Activated T-helper 1 cell treated with anti-CD3 and anti-CD28 coated beads, Interleukin-2, amount 50 U/mL, for 16 hours (primary cell): Measurements from ENCODE around the gene RTL10.

Experiments
- DNase-seq, 2 donors: peaks; one replicate each; pipeline ENCODE4 v3.0.0-alpha.2; 2020; ENCODE audit warnings: low read depth in 1 of 2, low spot score in 1 of 2

Gene RTL10, protein sequence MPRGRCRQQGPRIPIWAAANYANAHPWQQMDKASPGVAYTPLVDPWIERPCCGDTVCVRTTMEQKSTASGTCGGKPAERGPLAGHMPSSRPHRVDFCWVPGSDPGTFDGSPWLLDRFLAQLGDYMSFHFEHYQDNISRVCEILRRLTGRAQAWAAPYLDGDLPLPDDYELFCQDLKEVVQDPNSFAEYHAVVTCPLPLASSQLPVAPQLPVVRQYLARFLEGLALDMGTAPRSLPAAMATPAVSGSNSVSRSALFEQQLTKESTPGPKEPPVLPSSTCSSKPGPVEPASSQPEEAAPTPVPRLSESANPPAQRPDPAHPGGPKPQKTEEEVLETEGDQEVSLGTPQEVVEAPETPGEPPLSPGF

GRCh38 chr22:19854778-19855503 is at the start of gene RTL10, which contains the start of gene GNB1L:
RTL10 (minus strand) TSS chr22:19854874; CDS start chr22:19852261, 2,613 bp downstream.
GNB1L (minus strand) TSS chr22:19854874; CDS start chr22:19821355, 33,519 bp downstream.
- peak; percentile 87 to 95 for DNase-seq

DNA sequence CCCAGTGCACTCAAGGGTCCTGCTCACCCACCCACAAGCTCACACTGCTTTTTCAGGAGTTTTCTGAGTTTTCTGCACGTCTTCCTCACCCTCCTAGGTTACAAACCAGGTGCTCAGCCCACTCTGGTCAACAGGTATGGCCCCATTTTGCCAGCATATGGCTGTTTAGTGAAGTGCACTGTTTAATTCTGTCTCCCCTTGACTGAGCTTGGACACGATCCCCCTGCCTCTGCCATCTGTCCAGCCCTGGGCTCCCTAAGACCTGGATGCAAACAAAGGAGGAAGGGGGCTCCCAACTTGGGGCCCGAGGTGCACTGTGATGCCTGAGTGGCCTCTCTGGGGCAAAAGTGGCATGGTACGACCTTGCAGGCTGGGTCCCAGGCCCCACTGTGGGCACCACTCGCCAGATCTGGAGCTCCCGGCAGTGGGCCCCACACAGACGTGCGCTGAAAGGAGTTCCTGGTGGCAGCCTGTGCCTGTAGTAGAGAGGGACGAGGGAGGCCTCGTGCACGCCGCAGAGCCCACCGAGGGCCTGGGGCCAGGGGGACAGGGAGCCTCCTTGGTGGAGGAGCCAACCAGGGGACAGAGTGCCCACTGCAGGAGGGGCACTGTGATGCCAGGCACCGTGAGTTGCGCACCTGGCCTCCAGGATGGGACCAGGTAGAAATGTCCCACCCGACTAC is 49.6 kb upstream of the RTL10 start:
- DNase-seq: no peak

DNA sequence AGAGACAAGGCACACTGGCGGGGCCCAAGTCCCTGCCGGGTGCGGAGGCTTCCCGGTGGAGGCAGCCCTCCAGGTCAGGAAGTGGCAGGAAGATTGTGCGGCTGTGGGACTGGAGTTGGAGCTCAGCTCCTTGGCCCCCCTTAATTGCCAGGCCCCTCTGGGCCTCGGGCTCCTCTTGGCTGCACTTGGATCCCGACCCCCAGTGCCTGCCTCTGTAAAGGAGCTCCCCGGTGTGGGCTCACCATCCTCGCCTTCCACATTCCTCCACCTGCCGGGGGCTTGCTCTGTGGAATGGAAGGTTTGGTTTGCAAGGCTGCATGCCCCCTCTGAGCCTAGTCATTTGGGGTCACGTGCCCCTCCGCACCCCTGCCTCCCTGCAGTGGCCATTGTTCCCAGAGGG is 48.8 kb upstream of the RTL10 start:
- DNase-seq: no peak

DNA sequence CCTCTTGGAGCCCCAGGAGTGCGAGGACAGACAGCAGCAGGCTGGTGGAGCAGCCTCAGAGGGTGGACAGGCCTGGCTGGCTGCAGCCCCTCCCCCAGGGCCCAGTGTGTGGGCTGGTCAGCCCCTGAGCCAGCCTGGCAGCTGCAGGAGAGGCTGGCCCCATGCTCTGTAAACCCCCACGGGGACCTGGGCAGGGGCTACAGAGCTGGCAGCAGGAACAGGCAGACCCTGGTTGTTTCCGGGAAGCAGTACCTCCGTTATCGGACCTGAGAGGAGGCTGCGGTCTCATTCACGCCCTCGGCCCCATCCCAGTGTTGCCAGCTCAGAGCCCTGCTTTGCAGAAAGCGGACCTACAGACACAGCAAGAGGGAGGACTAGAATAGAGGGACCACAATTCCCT is 48.4 kb upstream of the RTL10 start:
- no peak for DNase-seq

DNA sequence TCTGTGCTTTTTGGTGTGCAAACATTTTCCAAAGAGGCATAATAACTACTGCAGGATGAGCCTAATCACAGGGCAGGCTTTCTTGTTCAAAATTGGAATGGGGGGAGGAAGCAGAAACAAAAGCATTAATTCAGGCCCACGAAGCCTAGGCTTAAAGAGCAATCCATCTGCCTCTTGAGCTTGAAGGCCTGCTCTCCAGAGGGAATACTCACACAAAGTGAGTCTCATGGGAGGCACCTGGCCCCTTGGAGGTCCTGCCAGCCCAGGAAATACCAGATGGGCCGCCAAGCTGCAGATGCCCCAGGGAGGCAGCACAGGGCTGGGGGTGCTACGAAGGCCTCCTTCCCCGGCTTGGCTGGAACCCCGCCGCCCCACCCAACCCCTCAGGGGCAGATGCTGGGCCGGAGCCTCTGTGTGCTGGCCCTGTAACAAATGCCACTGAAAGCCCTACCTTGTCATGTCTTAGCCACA is 47.6 kb upstream of the RTL10 start:
- no peak for DNase-seq

DNA sequence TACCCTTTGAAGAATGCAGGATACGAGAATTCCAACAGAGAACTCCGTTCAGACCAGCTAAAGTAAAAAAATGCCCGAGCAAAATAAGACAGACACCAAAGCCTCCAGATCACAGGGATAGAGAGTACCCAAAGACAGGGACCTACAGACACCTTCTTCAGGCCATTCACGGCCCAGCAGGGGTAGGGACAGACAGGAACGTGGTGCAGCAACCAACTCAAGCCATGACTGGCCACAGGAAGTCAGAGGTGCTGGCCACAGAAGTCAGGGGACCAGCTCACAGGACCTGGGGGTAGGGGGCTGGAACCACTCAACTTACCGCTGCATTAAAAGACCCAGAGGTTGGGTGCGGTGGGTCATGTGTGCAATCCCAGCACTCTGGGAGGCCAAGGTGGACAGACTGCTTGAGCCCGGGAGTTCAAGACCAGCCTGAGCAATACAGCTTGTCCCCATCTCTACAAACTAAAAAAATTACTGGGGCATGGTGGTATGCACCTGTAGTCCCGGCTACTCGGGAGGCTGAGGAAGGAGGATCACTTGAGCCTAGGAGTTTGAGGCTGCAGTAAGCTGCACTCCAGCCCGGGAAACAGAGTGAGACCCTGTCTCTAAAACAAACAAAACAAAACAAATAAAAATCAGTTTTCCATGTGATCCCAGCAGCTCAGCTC is 47.0 kb upstream of the RTL10 start:
- DNase-seq: no peak

DNA sequence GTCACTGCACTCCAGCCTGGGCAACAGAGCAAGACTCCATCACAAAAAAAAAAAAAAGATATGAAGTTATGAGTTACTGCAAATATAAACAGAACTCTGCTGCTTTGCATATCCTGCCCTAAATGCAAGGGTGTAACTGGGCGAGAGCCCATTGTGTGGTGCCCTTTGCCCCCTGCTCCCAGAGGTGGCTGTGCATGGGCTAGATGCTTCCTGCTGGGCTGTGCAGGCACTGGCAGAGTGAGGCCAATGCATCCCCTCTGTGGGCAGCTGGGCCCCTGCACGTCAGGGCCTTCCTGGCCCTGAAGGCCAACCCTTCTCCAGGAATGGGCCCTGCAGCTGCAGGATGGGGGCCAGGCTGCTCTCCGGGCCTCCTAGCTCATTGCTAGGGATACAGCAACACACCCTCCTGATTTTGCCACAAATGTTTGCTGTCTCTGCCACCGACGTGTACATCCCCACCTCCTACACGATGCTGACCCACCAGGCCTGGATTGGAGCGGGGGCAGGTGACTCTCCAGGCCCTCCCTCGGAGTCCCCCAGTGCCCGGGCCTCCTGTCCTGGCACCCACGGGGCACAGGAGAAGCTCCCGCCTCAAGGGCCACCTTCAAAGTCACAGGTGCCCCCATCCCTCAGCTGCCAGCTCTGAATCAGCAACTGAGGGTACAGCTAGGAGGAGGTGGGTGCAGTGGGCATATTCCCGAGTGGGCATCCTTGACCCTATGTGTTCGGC is 46.2 kb upstream of the RTL10 start:
- DNase-seq: no peak

- no peak for DNase-seq
These were observed 44.3 kb upstream of the RTL10 start for GRCh38 chr22:19898831-19899567.

DNA sequence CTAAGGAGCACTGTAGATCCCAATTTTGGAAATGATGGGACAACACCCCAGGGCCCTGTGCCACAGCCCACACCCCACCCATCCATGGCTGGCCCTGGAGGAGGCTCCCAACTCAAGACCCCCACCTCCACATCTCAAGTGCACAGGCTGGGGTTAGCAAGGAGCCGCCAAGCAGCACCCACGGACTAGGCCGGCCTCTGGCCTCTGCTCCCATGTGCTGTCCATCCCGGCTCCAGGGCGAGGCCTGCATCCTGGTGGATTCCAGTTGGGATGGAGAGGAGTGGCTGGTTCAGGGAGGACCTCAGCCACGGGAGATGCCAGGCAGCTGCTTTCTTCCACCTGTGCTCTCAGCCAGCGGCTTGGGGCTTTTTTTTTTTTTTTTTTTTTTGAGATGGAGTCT is 43.5 kb upstream of the RTL10 start:
- no peak for DNase-seq

- no peak for DNase-seq
These were observed 43.1 kb upstream of the RTL10 start for GRCh38 chr22:19897726-19898125.

- DNase-seq: no peak
These were observed 42.1 kb upstream of the RTL10 start for GRCh38 chr22:19896665-19897355.

DNA sequence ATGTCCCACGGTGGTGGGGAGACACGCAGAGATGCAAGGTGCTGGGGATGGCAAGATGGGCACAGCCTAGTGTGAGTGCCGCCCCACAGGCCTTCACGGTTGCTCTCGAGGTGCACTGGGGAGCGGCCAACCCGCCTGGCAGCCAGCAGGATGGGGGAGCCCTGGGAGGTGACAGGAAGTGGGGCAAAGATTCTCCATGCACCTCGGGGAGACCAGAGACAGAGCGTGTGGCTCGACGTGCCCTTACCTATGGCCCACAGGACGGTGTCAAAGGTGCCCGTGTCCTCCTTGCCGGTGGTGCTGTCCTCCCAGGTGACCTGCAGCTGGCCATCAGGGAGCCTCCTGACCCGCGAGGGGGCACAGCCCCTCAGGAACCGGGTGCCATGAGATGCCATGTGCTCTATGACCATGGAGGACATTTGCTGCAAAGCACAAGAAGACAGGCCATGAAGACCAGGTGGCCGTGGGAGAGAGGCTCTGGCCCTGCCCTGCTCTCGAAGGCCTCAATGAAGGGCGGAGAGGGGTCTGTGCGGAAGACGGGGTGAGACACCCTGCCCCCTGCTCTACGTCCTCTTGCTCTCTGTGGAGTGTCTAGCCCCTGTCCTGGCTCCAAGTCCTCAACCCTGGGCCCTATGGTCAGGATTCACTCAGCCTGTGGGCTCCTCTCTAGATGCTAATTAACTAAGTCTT is 40.6 kb upstream of the RTL10 start:
- no peak for DNase-seq

DNA sequence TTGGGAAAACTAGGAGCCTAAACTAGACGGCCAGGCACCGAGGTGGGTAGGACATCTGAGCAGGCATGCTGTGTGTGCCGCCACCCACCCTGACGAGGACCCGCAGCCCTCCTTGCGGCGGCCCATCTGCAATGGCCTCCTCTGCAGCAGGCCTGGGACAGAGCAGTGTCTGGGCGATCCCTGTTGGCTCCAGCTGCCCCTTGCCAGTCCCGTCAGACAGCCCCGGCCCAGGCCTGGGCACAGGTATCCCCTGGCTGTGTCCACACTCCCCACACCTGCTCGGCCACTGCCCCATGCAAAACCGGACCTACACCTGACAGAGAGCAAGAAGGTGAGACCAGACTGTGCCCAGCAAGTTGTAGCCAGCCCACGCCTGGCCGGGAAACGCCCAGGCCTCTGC is 38.7 kb upstream of the RTL10 start:
- no peak for DNase-seq

GRCh38 chr22:19892925-19893324 is 38.3 kb upstream of the RTL10 start:
- no peak for DNase-seq

GRCh38 chr22:19892257-19892879 is 37.7 kb upstream of the RTL10 start:
- DNase-seq: peak; percentile 31 to 36

GRCh38 chr22:19891317-19892256 is 36.9 kb upstream of the RTL10 start:
- peak; percentile 59 to 70 for DNase-seq
